Stimulated activated CD4-positive, alpha-beta T cell treated with anti-CD3 and anti-CD28 coated beads, Interleukin-2, amount 100 ng/mL, for 24 hours (primary cell): ENCODE data around the gene MTRF1.
"Not testable (repeated sequence)": the region's sequence is repeated elsewhere in the genome, so short reads cannot be mapped to it uniquely, and the experiment has no call there.

Experiments used
- DNase-seq, 2 donors: peaks; one replicate each; pipeline ENCODE4 v3.0.0-alpha.2; 2020

Gene MTRF1

DNA sequence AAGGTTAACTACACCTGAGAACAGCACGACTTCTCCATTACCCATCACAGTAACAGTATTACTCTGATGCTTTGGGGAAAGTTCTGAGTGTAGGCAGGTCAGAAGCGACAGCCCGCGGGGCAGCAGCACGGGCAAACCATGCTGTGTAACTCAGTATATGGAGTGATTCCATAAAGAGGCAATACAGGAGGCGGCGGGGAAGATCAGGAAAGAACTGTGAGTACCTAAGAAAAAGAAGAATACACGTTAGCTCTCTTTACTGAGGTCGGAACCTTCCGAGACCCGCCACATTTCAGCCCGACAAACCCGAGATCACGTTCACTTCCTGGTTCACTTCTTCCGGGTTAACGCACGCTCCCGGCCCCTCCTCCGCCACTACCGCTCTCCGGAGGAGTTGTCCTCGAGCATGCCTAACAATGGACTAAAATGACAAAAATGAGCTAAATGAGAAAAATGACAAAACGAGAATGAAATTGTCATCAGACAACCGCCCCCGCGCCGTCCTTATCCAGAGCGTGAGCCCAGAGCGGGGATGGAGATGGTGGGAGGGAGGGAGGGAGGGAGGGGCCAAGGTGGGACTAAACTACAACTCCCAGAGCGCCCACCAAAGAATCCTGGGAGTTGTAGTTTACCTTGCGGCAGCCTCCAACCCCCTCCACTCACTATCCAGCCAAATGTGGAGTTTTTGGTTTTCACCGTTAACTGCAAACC lies at the start of gene MTRF1:
MTRF1 (minus strand) TSS at position 316 of the 711 bp plus-strand sequence. CDS start 2,669 bp downstream, outside the sequence.
- peak; percentile 79 to 82 for DNase-seq

DNA sequence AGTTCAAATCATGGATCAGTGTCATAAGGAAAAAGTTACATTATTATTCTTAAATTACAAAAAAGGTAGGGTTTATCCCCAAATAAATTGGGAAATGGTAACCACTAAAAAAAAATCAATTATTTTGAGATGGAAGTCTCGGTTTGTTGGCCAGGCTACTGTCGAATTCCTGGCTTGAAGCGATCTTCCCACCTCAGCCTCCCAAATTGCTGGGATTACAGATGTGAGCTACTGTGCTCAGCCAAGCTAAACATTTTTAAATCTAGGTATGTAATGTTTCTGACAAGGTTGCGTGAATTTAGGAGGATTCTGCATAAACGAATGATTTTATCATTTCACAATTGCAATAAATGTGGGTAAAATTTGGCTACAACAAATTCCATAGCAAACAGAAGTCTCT lies 49.7 kb upstream of the MTRF1 start:
- no peak for DNase-seq

DNA sequence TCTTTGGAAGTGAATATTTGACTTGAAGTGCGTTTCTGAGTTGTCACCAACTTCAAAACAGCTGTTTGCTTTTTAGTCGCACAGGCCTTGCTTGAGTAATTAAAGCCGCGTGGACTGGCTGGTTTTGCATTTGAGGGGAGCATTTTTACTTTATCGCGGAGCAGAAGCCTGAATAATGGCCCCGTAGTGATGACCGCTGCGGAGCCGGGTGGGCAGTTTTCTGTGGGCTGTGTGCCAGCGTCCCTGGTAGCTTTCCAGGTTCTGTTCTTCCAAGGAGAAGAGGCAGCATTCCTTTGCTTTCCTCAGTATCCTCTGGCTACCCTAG lies 48.8 kb upstream of the MTRF1 start:
- DNase-seq: no peak

DNA sequence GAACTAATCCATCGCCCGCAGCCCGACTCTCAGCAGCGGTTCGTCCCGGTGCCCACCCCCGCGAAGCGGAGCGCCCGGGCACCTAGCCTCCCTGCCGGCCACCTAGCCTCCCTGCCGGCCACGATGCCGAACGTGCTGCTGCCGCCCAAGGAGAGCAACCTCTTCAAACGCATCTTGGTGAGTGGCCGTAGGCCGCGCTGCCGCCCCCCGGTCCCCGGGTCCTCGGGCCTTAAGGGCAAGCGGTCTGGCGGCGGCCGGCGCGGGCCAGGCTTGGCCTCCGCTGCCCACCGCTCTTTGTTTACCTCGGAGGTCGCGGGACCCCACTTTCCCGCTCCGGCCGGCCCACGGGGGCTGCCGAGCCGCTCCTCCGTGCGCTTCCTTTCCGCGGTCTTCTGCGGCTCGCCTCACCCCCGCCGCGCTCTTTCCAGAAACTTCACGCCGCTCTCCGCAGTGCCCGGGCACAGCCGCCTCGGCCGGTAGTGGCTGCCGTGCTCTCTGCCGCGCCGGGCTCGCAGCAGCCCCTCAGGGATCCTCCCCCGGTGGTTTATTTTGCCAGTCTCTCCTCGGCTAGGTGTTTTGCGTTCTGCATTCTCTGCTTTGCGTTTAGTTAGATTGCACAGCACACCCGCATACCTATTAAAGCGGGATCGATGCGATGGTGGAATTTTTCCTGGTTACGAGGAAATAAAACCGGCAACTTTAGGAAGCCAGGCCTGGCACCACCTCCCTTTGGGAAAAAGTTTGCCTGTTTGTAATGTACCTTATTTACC lies 48.2 kb upstream of the MTRF1 start:
- DNase-seq: peak; percentile 59 to 62

DNA sequence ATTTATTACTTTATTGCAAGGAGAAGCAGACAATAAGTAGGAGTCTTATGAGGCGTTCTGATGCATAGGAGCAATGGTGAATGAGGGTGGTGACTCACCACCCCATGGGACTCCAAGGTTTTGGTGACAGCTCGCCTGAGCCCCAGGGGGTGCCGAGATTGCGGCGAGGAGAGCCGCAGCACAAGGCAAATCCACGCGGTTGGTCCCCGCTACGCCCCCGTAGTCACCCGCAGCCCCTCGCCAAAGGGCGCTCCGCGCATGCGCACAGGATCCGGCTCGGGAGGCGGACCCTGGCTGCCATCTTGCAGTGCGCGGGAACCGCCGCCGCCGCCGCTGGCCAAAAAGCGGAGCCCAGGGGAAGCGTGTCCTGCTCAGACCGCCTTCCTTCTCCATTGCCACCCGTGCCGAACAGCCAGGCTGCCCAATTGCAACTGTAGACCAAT lies 47.6 kb upstream of the MTRF1 start, which contains the start of gene NAA16:
NAA16 (plus strand) TSS at position 305 of the 443 bp plus-strand sequence. CDS start 262 bp downstream, outside the sequence.
- peak; percentile 97 for DNase-seq

- DNase-seq: no peak
These were observed 44.7 kb upstream of the MTRF1 start for GRCh38 chr13:41307884-41308640.

- no peak for DNase-seq
These were observed 43.1 kb upstream of the MTRF1 start for GRCh38 chr13:41306271-41307145.

DNA sequence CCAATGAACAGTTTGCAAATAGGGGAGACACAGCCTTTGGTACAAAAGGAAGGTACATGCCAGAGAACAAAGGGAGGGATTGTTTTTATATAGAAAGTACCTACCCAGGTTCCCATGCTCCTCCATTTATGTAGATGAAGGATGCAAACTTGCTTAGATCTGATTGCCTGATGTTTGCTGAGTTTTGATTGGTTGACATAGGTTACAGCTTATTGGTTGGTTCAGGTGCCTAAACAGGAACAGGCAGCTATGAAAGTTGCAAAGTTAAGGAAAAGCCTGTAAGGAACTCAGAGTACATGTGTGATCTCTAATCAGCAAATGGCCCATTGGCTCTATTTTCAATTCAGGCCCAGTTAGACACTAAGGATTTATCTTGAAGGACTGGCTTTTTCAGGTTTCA lies 41.2 kb upstream of the MTRF1 start:
- DNase-seq: no peak

DNA sequence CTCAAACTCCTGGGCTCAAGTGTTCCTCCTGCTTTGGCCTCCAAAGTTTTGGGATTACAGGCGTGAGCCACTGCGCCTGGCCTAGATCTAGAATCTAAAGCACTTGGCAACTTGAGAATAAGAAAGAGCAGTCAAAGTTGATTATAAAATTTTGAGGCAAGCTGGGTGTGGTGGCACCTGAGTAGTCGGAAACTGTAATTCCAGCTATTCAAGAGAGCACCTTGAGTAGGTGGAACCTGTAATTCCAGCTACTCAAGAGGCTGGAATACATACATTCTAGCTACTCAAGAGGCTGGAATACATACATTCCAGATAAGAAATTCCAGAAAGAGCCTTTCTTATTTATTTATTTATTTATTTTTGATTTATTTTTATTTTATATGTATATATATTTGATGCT lies 39.4 kb upstream of the MTRF1 start:
- DNase-seq: no peak

GRCh38 chr13:41299316-41300094 lies 36.1 kb upstream of the MTRF1 start:
- DNase-seq: no peak

DNA sequence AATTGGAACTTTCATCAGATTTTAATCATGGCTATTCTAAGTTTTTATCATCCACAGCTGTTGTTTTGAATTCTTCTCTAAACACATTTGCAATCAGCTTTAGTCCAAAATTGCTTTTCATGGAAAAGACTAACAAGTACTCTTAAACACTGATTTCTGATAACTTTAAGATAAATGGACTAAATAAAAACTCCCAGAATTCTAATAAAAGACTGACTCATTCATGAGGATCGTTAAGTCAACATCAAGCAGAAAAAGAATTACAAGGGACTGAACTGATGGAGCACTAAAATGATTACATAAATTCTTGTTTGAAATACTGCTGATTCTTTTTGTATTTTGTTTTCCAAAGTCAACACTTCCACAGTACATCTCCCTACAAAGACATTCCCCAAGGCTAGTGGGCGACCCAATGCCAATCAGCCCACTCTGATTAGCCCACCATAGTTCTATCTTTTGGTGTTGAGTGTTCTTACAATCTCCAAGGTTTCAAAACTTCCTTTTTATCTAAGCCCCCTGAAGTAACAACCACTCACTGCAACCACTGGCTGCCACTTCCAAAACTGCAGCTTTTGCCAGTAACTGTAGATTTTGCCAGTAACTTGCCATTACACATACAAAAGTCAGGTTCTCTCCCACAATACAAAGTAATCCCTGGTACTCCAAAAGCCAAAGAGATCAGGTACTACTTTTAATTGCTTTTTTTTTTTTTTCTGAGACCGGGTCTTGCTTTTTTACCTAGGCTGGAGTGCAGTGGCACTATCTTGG lies 33.7 kb upstream of the MTRF1 start:
- no peak for DNase-seq

DNA sequence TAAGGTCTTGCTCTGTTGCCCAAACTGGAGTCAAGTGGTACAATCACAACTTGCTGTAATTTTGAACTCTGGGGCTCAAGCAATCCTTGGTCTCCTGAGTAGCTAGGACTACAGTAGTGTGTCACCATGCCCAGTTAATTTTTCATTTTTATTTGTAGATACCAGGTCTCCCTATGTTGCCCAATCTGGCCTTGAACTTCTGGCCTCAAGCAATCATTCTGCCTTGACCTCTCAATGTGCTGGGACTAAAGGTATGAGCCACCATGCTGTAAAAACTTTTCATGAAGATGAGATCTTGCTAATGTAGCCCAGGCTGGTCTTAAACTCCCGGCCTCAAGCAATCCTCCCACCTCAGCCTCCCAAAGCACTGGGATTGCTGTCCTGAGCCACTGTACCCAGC lies 32.6 kb upstream of the MTRF1 start:
- DNase-seq: no peak

- no peak for DNase-seq
These were observed 31.5 kb upstream of the MTRF1 start for GRCh38 chr13:41294914-41295313.

- no peak for DNase-seq
These were observed 29.9 kb upstream of the MTRF1 start for GRCh38 chr13:41293272-41293671.

- DNase-seq: no peak
These were observed 27.9 kb upstream of the MTRF1 start for GRCh38 chr13:41291246-41291645.

GRCh38 chr13:41289463-41289881 lies 26.1 kb upstream of the MTRF1 start:
- DNase-seq: no peak

DNA sequence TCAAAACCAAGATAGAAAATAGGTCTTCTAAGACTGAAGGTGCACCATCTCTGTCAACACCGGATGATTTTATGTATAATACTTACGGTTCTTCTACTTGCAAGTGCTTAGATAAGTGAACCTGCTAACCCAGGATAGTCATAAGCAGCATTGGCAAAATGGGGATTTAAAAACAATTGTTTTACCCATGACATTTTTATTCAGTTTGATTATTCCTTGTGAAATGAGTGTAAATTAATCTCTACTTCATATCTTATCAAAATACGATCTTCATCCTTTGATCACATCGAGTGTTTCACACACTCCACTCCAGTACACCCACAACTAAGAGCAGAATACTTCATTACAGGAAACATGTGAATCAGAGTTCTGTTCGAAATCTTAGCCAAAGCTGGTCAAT lies 23.0 kb upstream of the MTRF1 start:
- DNase-seq: no peak

GRCh38 chr13:41284512-41285288 lies 21.3 kb upstream of the MTRF1 start:
- no peak for DNase-seq

DNA sequence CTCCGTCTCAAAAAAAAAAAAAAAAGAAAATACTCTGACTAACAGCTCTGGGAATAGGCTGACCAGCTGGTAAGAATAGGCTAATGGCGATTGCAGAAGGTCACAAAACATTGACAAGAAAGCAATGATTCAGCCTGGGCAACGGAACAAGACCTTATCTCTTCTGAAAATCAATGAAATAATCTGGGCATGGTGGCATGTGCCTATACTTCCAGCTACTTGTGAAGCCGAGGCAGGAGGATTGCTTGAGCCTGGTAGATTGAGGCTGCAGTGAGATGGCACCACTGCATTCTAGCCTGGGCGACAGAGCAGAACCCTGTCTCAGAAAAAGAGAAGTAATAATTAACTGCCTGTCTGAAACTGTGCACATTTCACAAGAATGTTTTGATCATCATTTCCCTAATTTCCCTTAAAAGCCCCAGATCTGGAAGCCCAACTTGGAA lies 18.8 kb upstream of the MTRF1 start:
- no peak for DNase-seq

GRCh38 chr13:41279156-41279555 lies 15.8 kb upstream of the MTRF1 start:
- not testable (repeated sequence) for DNase-seq
